ENCODE data around the gene CCNE1. TPM values are rescaled to one million over a fixed set of nuclear protein-coding genes. Genes with fewer than 3 reads are reported as not detected.
"Not testable (repeated sequence)": the region's sequence is repeated elsewhere in the genome, so short reads cannot be mapped to it uniquely, and the experiment has no call there.

Gene CCNE1
- total RNA-seq, 1 experiment from 2014 or later = 40.2 TPM

GRCh38 chr19:29793116-29793727 is 18.6 kb upstream of the CCNE1 start:
- Histone ChIP-seq H2BK12ac (ENCODE audit: insufficient read length, low read depth, low read length) (no peak overlapping the region), H4K5ac (ENCODE audit: insufficient read length, low read depth, low read length) (no peak overlapping the region), H3K4ac (ENCODE audit: low read depth, low read length) (no peak overlapping the region), H2AK5ac (ENCODE audit: insufficient read length, low read length) (no peak overlapping the region), H3K9ac (ENCODE audit: extremely low read depth, insufficient read length, low read length) (no peak overlapping the region), H3K9me3 (ENCODE audit: control insufficient read depth, low read depth, low read length) (no peaks in the 10 kb centered on the region), H2BK120ac (ENCODE audit: low read depth, low read length, poor library complexity, severe bottlenecking) (no peak overlapping the region), H2AFZ (ENCODE audit: low read length) (no peak overlapping the region), H3K18ac (ENCODE audit: insufficient read length, low read depth, low read length) (no peak overlapping the region), H2BK15ac (ENCODE audit: low read depth, low read length) (no peak overlapping the region), H3K4me2 (ENCODE audit: insufficient read depth, insufficient read length, low read length) (no peak overlapping the region), H3T11ph (ENCODE audit: low read length) (no peak overlapping the region), H3K14ac (ENCODE audit: insufficient read depth, low read length) (no peak overlapping the region), H3K4me1 (ENCODE audit: insufficient read depth, low read length) (no peaks in the 10 kb centered on the region), H2BK20ac (ENCODE audit: low read depth, low read length, poor library complexity, severe bottlenecking) (no peak overlapping the region), H4K8ac (replicated peaks; ENCODE audit: insufficient read length, low read depth, low read length) (no peak overlapping the region), H3K23me2 (ENCODE audit: insufficient read length, low read depth, low read length, poor library complexity, severe bottlenecking) (no peaks in the 10 kb centered on the region), H3K27me3 (ENCODE audit: insufficient read depth, low read length) (no peaks in the 10 kb centered on the region), H4K91ac (ENCODE audit: insufficient read length, low read depth, low read length) (no peak overlapping the region), H2BK5ac (ENCODE audit: insufficient read length, low read length) (no peak overlapping the region), H3K79me1 (ENCODE audit: insufficient read depth, low read depth, low read length, poor library complexity, severe bottlenecking) (no peaks in the 10 kb centered on the region), H4K20me1 (ENCODE audit: control insufficient read depth, insufficient read depth, insufficient read length) (no peaks in the 10 kb centered on the region), H3K23ac (ENCODE audit: insufficient read length, low read depth, low read length) (no peak overlapping the region), H3K79me2 (ENCODE audit: insufficient read depth, low read length) (no peaks in the 10 kb centered on the region), H3K56ac (ENCODE audit: insufficient read length, low read depth, low read length) (no peak overlapping the region), H3K27ac (ENCODE audit: insufficient read length, low read depth, low read length) (no peak overlapping the region)
- no peak for DNase-seq
- peaks cover 2 to 7% of the 10 kb centered on the region in 2 experiments; a peak in 1 of 4 replicates for H3K4me1 Mint-ChIP-seq
- H3K27me3 Mint-ChIP-seq (ENCODE audit: low read depth) = no peaks in the 10 kb centered on the region; the same call in 1 of the 2 replicates
- TF ChIP-seq, protein P1, sequence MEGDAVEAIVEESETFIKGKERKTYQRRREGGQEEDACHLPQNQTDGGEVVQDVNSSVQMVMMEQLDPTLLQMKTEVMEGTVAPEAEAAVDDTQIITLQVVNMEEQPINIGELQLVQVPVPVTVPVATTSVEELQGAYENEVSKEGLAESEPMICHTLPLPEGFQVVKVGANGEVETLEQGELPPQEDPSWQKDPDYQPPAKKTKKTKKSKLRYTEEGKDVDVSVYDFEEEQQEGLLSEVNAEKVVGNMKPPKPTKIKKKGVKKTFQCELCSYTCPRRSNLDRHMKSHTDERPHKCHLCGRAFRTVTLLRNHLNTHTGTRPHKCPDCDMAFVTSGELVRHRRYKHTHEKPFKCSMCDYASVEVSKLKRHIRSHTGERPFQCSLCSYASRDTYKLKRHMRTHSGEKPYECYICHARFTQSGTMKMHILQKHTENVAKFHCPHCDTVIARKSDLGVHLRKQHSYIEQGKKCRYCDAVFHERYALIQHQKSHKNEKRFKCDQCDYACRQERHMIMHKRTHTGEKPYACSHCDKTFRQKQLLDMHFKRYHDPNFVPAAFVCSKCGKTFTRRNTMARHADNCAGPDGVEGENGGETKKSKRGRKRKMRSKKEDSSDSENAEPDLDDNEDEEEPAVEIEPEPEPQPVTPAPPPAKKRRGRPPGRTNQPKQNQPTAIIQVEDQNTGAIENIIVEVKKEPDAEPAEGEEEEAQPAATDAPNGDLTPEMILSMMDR (conservative IDR thresholded peaks at IDR 0.05) = no peak
- no peaks in the 10 kb centered on the region; a peak in 1 of 7 replicates for H3K36me3 Mint-ChIP-seq (ENCODE audit: insufficient read depth in 1 of 3, low read depth in 3 of 3)
- peak overlapping the region in 1 of 3 experiments; percentile 6; a peak in 1 of 7 replicates for H3K27ac Mint-ChIP-seq
- no peaks in the 10 kb centered on the region; a peak in 1 of 5 replicates for H3K9me3 Mint-ChIP-seq
- H3K4me3 Mint-ChIP-seq = peak overlapping the region in 1 of 2 experiments; percentile 21; a peak in 1 of 5 replicates
- no CpG with 5 or more reads among the region's 11 CpGs for WGBS (ENCODE audit: extremely low coverage, insufficient read length, low lambda C conversion rate)

- H3K4ac ChIP-seq (ENCODE audit: low read depth, low read length); H2BK5ac ChIP-seq (ENCODE audit: insufficient read length, low read length); H2BK12ac ChIP-seq (ENCODE audit: insufficient read length, low read depth, low read length); H3K27ac ChIP-seq (ENCODE audit: insufficient read length, low read depth, low read length); H4K5ac ChIP-seq (ENCODE audit: insufficient read length, low read depth, low read length); H4K91ac ChIP-seq (ENCODE audit: insufficient read length, low read depth, low read length); H3K9ac ChIP-seq (ENCODE audit: extremely low read depth, insufficient read length, low read length); H2BK20ac ChIP-seq (ENCODE audit: low read depth, low read length, poor library complexity, severe bottlenecking); H3K23ac ChIP-seq (ENCODE audit: insufficient read length, low read depth, low read length); H3K27ac Mint-ChIP-seq; H2AK5ac ChIP-seq (ENCODE audit: insufficient read length, low read length); H3T11ph ChIP-seq (ENCODE audit: low read length); H2BK120ac ChIP-seq (ENCODE audit: low read depth, low read length, poor library complexity, severe bottlenecking); H3K4me1 ChIP-seq (ENCODE audit: insufficient read depth, low read length); H4K8ac ChIP-seq (replicated peaks; ENCODE audit: insufficient read length, low read depth, low read length); H3K27me3 Mint-ChIP-seq (ENCODE audit: low read depth); H3K36me3 Mint-ChIP-seq (ENCODE audit: insufficient read depth in 1 of 3, low read depth in 3 of 3); H3K18ac ChIP-seq (ENCODE audit: insufficient read length, low read depth, low read length); H3K56ac ChIP-seq (ENCODE audit: insufficient read length, low read depth, low read length); H3K9me3 Mint-ChIP-seq; H3K23me2 ChIP-seq (ENCODE audit: insufficient read length, low read depth, low read length, poor library complexity, severe bottlenecking); H3K4me3 Mint-ChIP-seq; H3K79me2 ChIP-seq (ENCODE audit: insufficient read depth, low read length); H3K14ac ChIP-seq (ENCODE audit: insufficient read depth, low read length); H3K4me1 Mint-ChIP-seq; H2AFZ ChIP-seq (ENCODE audit: low read length); H3K27me3 ChIP-seq (ENCODE audit: insufficient read depth, low read length); H3K4me2 ChIP-seq (ENCODE audit: insufficient read depth, insufficient read length, low read length); H2BK15ac ChIP-seq (ENCODE audit: low read depth, low read length); DNase-seq; H3K79me1 ChIP-seq (ENCODE audit: insufficient read depth, low read depth, low read length, poor library complexity, severe bottlenecking); H4K20me1 ChIP-seq (ENCODE audit: control insufficient read depth, insufficient read depth, insufficient read length); H3K9me3 ChIP-seq (ENCODE audit: control insufficient read depth, low read depth, low read length): not testable (repeated sequence)
- no CpG with 5 or more reads among the region's 7 CpGs for WGBS (ENCODE audit: extremely low coverage, insufficient read length, low lambda C conversion rate)
Measured at GRCh38 chr19:29794490-29794889, 17.3 kb upstream of the CCNE1 start.

All from H9 (cell line).